ENCODE results near the gene TEAD4.

The TEAD4 gene

GRCh38 chr12:2949411-2949810, 9.8 kb upstream of the TEAD4 start:
- TF ChIP-seq, protein P1, sequence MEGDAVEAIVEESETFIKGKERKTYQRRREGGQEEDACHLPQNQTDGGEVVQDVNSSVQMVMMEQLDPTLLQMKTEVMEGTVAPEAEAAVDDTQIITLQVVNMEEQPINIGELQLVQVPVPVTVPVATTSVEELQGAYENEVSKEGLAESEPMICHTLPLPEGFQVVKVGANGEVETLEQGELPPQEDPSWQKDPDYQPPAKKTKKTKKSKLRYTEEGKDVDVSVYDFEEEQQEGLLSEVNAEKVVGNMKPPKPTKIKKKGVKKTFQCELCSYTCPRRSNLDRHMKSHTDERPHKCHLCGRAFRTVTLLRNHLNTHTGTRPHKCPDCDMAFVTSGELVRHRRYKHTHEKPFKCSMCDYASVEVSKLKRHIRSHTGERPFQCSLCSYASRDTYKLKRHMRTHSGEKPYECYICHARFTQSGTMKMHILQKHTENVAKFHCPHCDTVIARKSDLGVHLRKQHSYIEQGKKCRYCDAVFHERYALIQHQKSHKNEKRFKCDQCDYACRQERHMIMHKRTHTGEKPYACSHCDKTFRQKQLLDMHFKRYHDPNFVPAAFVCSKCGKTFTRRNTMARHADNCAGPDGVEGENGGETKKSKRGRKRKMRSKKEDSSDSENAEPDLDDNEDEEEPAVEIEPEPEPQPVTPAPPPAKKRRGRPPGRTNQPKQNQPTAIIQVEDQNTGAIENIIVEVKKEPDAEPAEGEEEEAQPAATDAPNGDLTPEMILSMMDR (IDR thresholded peaks at IDR 0.05) = no peak

DNA sequence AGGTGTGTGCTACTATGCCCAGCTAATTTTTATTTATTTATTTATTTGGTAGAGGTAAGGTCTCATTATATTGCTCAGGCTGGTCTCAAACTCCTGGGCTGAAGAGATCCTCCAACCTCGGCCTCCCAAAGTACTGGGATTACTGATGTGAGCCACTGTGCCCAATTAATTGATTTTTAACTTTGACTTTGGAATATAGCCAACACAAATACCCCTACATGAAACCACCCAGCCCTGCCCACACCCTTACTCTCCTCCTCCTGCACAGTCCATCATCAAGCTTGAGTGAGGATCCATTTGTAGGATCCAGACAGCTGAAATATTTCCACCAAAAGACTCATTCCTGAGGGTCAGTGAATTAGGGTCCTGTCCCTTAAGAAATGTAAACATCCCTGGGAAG, 3.3 kb upstream of the TEAD4 start:
- TF ChIP-seq, protein P1 (IDR thresholded peaks at IDR 0.05) = no peak

DNA sequence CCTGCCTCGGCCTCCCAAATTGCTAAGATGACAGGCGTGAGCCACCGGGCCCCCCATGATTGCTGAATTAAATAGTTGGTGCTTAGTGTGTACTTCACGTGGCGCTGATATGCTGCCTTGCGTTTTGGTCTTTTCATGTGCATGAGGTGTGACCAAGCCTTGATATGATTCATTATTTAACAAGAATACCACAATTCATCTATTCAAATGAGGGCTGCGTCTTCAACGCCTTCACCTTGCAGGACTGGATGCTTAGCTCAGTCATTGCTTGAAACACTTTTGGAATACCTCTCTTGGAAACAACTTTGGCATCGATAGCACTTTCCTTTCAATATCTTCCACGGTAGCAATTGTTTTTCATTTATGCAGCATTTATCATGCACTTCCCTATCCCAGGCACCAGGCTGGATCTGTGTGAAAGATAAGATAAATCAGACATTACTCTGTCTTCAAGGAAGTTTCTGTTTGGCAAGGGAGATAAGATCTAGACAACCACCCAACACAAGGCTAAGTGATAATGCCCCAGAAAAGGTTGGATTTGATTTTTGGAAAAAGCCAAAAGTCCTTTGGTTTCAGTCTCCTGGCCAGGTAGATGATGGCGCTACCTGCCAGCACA, 1.3 kb upstream of the TEAD4 start:
- TF ChIP-seq, protein P1 (IDR thresholded peaks at IDR 0.05) = no peak

- TF ChIP-seq, protein P1 (IDR thresholded peaks at IDR 0.05) = no peak
These were observed 585 bp upstream of the TEAD4 start for GRCh38 chr12:2958432-2959191.

- TF ChIP-seq, protein P1 (IDR thresholded peaks at IDR 0.05) = no peak
These were observed 550 bp downstream of the TEAD4 start for GRCh38 chr12:2959505-2960389.

DNA sequence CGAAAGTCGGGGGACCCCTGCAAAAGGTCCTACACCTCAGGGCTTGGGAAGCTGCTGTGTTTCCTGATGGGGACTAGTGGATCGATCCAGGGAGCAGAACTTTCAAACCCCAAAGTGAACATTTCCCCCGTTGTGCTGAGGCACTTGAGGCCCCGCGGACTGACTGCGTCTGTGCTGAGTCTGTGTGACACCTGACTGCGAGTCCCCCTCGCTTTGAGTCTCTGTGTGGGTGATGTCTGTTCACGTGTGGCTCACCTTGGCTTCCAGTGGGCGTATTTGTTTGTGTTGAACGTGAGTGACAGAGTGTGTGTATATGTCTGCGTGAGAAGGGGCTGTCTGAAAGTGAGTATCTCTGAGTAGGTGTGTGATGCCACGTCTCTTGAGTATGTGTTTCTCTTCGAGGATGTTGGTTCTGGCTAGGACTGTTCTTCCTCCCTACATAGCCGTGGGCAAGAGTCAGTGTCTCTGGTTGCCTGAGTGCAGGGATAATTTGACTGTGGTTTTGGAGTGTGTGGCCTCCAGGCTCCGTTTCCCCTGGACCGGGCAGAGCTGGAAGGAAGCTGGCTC, 1.3 kb downstream of the TEAD4 start:
- TF ChIP-seq, protein P1 (IDR thresholded peaks at IDR 0.05) = no peak

GRCh38 chr12:2960996-2961616, 1.9 kb downstream of the TEAD4 start:
- TF ChIP-seq, protein P1 (IDR thresholded peaks at IDR 0.05) = no peak

Measured in LNCAP (cell line).